SK-N-SH (cell line): ENCODE data around the gene P2RY13. TPM values are rescaled to one million over a fixed set of nuclear protein-coding genes. Genes with fewer than 3 reads are reported as not detected.
A peak's percentile ranks its signal among the peaks of the same experiment; 100 is the strongest.

Experiments used
- CTCF ChIA-PET: fragments of 300-600, 350-600 bp; formaldehyde crosslinking; extraction: SDS; loops from one replicate; lab custom pipeline; 2021; lab: Yijun Ruan, JAX
- POLR2A ChIA-PET: fragments of 350-600 bp; sonication (Branson Sonifier 250); formaldehyde crosslinking; extraction: SDS; loops from one replicate; lab custom pipeline; 2020; ENCODE audit warnings: antibody characterized with exemption, inconsistent platforms; lab: Yijun Ruan, JAX
- DNase-seq: peaks from one replicate; pipeline ENCODE4 v3.0.0; 2012
- H2AFZ ChIP-seq: fragments of 200-600 bp; sonication (generic); 2 replicates; pipeline ENCODE4 v1.8.1; 2016; ENCODE audit warnings: antibody characterized with exemption, mild to moderate bottlenecking, low read depth
- H3F3A ChIP-seq: fragments of 200-600 bp; sonication (generic); replicated peaks from 2 replicates; pipeline ENCODE3; 2016; ENCODE audit warnings: antibody characterized with exemption, mild to moderate bottlenecking; ENCODE audit not compliant: insufficient read depth
- H3K27ac ChIP-seq, 2 experiments: fragments of 200-500 bp in 1 of 2; fragments of 200-600 bp in 1 of 2; sonication (Bioruptor generic) in 1 of 2; sonication (generic), shearing (Covaris generic) in 1 of 2; 2 replicates each; pipeline versions ENCODE4 v1.5.1 to v1.6.1; 2014 to 2016; ENCODE audit warnings: low read depth in 2 of 2, inconsistent platforms in 1 of 2, low read length in 1 of 2, mild to moderate bottlenecking in 1 of 2, mixed read lengths in 1 of 2
- H3K27me3 ChIP-seq: fragments of 200-600 bp; sonication (generic), shearing (Covaris generic); 2 replicates; pipeline ENCODE4 v1.6.1; 2016; ENCODE audit warnings: mixed run types; ENCODE audit not compliant: insufficient read depth
- H3K36me3 ChIP-seq, 2 experiments: fragments of 200-500 bp in 1 of 2; fragments of 200-600 bp in 1 of 2; sonication (Bioruptor generic) in 1 of 2; sonication (generic) in 1 of 2; replicated peaks in 1 of 2; 2 replicates each; pipeline versions ENCODE3 to v1.5.1; 2014 to 2016; ENCODE audit warnings: low read length in 1 of 2, mild to moderate bottlenecking in 1 of 2; ENCODE audit not compliant: insufficient read depth in 2 of 2, control insufficient read depth in 1 of 2
- H3K4me1 ChIP-seq, 2 experiments: fragments of 200-500 bp in 1 of 2; fragments of 200-600 bp in 1 of 2; sonication (Bioruptor generic) in 1 of 2; sonication (generic), shearing (Covaris generic) in 1 of 2; 2 replicates each; pipeline versions ENCODE4 v1.5.1 to v1.6.1; 2014 to 2016; ENCODE audit warnings: low read depth in 1 of 2, low read length in 1 of 2, mixed run types in 1 of 2; ENCODE audit not compliant: insufficient read depth in 2 of 2, control insufficient read depth in 1 of 2
- H3K4me2 ChIP-seq: fragments of 200-600 bp; sonication (generic), shearing (Covaris generic); 2 replicates; pipeline ENCODE4 v1.6.1; 2017; ENCODE audit warnings: mixed run types
- H3K4me3 ChIP-seq, 2 experiments: fragments of 200-500 bp in 1 of 2; fragments of 200-600 bp in 1 of 2; sonication (Bioruptor generic) in 1 of 2; sonication (generic), shearing (Covaris generic) in 1 of 2; 2 replicates each; pipeline versions ENCODE4 v1.5.1 to v1.8.1; 2014 to 2016; ENCODE audit warnings: low read depth in 2 of 2, inconsistent platforms in 1 of 2, low read length in 1 of 2, mild to moderate bottlenecking in 1 of 2, mixed read lengths in 1 of 2, moderate library complexity in 1 of 2
- H3K79me2 ChIP-seq: fragments of 200-600 bp; sonication (generic); 2 replicates; pipeline ENCODE4 v1.8.1; 2017; ENCODE audit warnings: mild to moderate bottlenecking; ENCODE audit not compliant: insufficient read depth
- H3K9ac ChIP-seq: fragments of 200-600 bp; sonication (generic); 2 replicates; pipeline ENCODE4 v1.6.1; 2017; ENCODE audit warnings: mixed run types
- H3K9me2 ChIP-seq: fragments of 200-600 bp; sonication (generic); 2 replicates; pipeline ENCODE4 v1.6.1; 2017; ENCODE audit warnings: mixed run types
- H3K9me3 ChIP-seq: fragments of 200-600 bp; sonication (generic); 2 replicates; pipeline ENCODE4 v1.6.1; 2017; ENCODE audit warnings: mixed run types, mild to moderate bottlenecking, moderate library complexity
- H4K20me1 ChIP-seq: fragments of 200-600 bp; sonication (generic); 2 replicates; pipeline ENCODE4 v1.6.1; 2017; ENCODE audit warnings: mild to moderate bottlenecking, mixed run types; ENCODE audit not compliant: insufficient read depth
- CHD2 ChIP-seq: fragments of 150-350 bp; IDR thresholded peaks from 2 replicates; pipeline ENCODE4 v1.6.1; 2018; ENCODE audit warnings: low read length; ENCODE audit not compliant: partially characterized antibody
- EZH2phosphoT487 ChIP-seq: fragments of 200-600 bp; sonication (generic); IDR thresholded peaks from 2 replicates; pipeline ENCODE4 v1.6.1; 2017; ENCODE audit warnings: low read depth, mixed run types, mild to moderate bottlenecking, antibody characterized with exemption, moderate library complexity, borderline replicate concordance
- FOSL2 ChIP-seq: IDR thresholded peaks from 2 replicates; pipeline ENCODE4 v1.4.0; 2012; ENCODE audit warnings: low read depth, mild to moderate bottlenecking, moderate library complexity, borderline replicate concordance
- FOXJ3 ChIP-seq: sonication (generic); formaldehyde crosslinking; IDR thresholded peaks from 2 replicates; pipeline ENCODE4 v1.5.1; 2020; ENCODE audit warnings: mild to moderate bottlenecking, missing genetic modification reagents
- GATA2 ChIP-seq: sonication (generic); formaldehyde crosslinking; IDR thresholded peaks from 2 replicates; pipeline ENCODE4 v1.5.0; 2020; ENCODE audit warnings: mild to moderate bottlenecking, missing genetic modification reagents
- IRF3 ChIP-seq: fragments of 150-350 bp; IDR thresholded peaks from 2 replicates; pipeline ENCODE4 v1.6.1; 2016; ENCODE audit warnings: mild to moderate bottlenecking, low read depth, low read length
- MAX ChIP-seq: IDR thresholded peaks from 2 replicates; pipeline ENCODE4 v1.4.0; 2012; ENCODE audit warnings: low read depth
- MEF2A ChIP-seq: IDR thresholded peaks from 2 replicates; pipeline ENCODE4 v1.4.0; 2012; ENCODE audit warnings: low read depth, borderline replicate concordance
- MXI1 ChIP-seq: IDR thresholded peaks from 2 replicates; pipeline ENCODE4 v1.6.1; 2012; ENCODE audit warnings: mild to moderate bottlenecking, low read depth, low read length, improper control_type of control experiment
- NFIC ChIP-seq: IDR thresholded peaks from 2 replicates; pipeline ENCODE4 v1.4.0; 2012; ENCODE audit warnings: borderline replicate concordance
- PBX3 ChIP-seq: IDR thresholded peaks from 2 replicates; pipeline ENCODE4; 2012
- POLR2AphosphoS5 ChIP-seq: IDR thresholded peaks from 2 replicates; pipeline ENCODE4 v1.6.1; 2012; ENCODE audit warnings: low read depth, low read length
- RAD21 ChIP-seq: IDR thresholded peaks from 2 replicates; pipeline ENCODE4 v1.6.1; 2012; ENCODE audit warnings: mild to moderate bottlenecking, low read length
- RFX5 ChIP-seq: IDR thresholded peaks from 2 replicates; pipeline ENCODE4 v1.6.1; 2012; ENCODE audit warnings: mild to moderate bottlenecking, improper control_type of control experiment, low read length
- SIN3A ChIP-seq: IDR thresholded peaks from 2 replicates; pipeline ENCODE4 v1.6.1; 2012; ENCODE audit warnings: low read depth, mild to moderate bottlenecking, low read length, moderate library complexity, borderline replicate concordance
- SMC3 ChIP-seq: IDR thresholded peaks from 2 replicates; pipeline ENCODE4 v1.6.1; 2012; ENCODE audit warnings: low read depth, low read length, improper control_type of control experiment
- TAF1 ChIP-seq: IDR thresholded peaks from 2 replicates; pipeline ENCODE4 v1.6.1; 2012; ENCODE audit warnings: low read depth, mild to moderate bottlenecking, low read length, moderate library complexity, borderline replicate concordance
- TCF12 ChIP-seq: IDR thresholded peaks from 2 replicates; pipeline ENCODE4 v1.4.0; 2012
- TEAD4 ChIP-seq: IDR thresholded peaks from 2 replicates; pipeline ENCODE4 v1.4.0; 2012; ENCODE audit warnings: mild to moderate bottlenecking, borderline replicate concordance; ENCODE audit not compliant: insufficient read depth
- USF1 ChIP-seq: IDR thresholded peaks from 2 replicates; pipeline ENCODE4 v1.4.0; 2012; ENCODE audit warnings: low read depth, borderline replicate concordance
- WGBS: methylation state at CpG from one replicate; pipeline ENCODE4 v1.1.6; 2017; ENCODE audit warnings: low lambda C conversion rate; 5-methylcytosine and 5-hydroxymethylcytosine counted together
- polyA plus RNA-seq, 3 experiments: library from polyadenylated mRNA; depleted of rRNA; stranded (reverse); fragments of >200 nt; gene quantifications; 2 replicates each; pipeline ENCODE4 v1.2.3, GENCODE V29; 2012
- TF ChIP-seq, protein P1 (sequence below): fragments of 150-350 bp; IDR thresholded peaks from 2 replicates; pipeline ENCODE4 v1.6.1; 2017; ENCODE audit warnings: antibody characterized with exemption, low read length, low read depth, borderline replicate concordance
- TF ChIP-seq, protein P2 (sequence below): fragments of 200-600 bp; sonication (generic); IDR thresholded peaks from 2 replicates; pipeline ENCODE4 v1.6.1; 2017; ENCODE audit warnings: antibody characterized with exemption, mild to moderate bottlenecking, moderate library complexity

Gene P2RY13
- polyA plus RNA-seq, 1 of the 3 experiments (the other 2 are of a cell fraction) = not detected

DNA sequence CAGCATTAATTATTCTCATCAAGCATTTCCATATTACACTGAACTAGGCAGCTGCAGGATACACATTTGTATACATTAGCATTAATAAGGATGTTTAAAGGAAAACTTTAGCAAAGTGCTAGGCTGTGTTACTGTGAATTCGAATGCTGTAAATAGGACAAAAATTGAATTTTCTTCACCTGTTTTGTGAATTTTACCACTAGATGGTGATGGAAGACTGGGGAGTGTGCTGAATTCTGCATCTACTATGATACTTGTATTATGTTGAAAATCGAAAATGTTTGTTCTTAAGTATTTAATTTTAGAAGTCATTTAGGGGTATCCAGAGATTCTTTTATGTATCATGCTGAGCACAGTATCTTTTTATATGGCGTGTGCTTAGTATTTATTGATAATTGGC lies 38.7 kb downstream of the P2RY13 start:
- no peak for TF ChIP-seq NFIC
- no peak for TF ChIP-seq MXI1
- TF ChIP-seq GATA2 = no peak
- no peak for TF ChIP-seq EZH2phosphoT487
- TF ChIP-seq, protein P1, sequence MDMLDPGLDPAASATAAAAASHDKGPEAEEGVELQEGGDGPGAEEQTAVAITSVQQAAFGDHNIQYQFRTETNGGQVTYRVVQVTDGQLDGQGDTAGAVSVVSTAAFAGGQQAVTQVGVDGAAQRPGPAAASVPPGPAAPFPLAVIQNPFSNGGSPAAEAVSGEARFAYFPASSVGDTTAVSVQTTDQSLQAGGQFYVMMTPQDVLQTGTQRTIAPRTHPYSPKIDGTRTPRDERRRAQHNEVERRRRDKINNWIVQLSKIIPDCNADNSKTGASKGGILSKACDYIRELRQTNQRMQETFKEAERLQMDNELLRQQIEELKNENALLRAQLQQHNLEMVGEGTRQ = no peak
- no peak for TF ChIP-seq RFX5
- TF ChIP-seq USF1 = no peak
- no peak for TF ChIP-seq FOSL2
- TF ChIP-seq FOXJ3 (CRISPR knock-in tag) = no peak
- TF ChIP-seq SIN3A = no peak
- no peak for TF ChIP-seq TCF12
- peak; percentile 60 for TF ChIP-seq SMC3
- no peak for TF ChIP-seq TEAD4
- TF ChIP-seq, protein P2, sequence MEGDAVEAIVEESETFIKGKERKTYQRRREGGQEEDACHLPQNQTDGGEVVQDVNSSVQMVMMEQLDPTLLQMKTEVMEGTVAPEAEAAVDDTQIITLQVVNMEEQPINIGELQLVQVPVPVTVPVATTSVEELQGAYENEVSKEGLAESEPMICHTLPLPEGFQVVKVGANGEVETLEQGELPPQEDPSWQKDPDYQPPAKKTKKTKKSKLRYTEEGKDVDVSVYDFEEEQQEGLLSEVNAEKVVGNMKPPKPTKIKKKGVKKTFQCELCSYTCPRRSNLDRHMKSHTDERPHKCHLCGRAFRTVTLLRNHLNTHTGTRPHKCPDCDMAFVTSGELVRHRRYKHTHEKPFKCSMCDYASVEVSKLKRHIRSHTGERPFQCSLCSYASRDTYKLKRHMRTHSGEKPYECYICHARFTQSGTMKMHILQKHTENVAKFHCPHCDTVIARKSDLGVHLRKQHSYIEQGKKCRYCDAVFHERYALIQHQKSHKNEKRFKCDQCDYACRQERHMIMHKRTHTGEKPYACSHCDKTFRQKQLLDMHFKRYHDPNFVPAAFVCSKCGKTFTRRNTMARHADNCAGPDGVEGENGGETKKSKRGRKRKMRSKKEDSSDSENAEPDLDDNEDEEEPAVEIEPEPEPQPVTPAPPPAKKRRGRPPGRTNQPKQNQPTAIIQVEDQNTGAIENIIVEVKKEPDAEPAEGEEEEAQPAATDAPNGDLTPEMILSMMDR = peak; percentile 77
- no peak for TF ChIP-seq MAX
- TF ChIP-seq RAD21 = peak; percentile 76
- TF ChIP-seq CHD2 = no peak
- no peak for TF ChIP-seq PBX3
- TF ChIP-seq IRF3 = no peak
- no peak for TF ChIP-seq MEF2A
- no peak for TF ChIP-seq TAF1
- no peak for TF ChIP-seq POLR2AphosphoS5
- POLR2A ChIA-PET = no interaction called here
- Histone ChIP-seq H3K9me3 (no peaks in the 10 kb centered on the region), H3K27me3 (peaks cover 7% of the 10 kb centered on the region; the same call in 1 of the 2 replicates), H3K9me2 (no peaks in the 10 kb centered on the region), H3K27ac (no peak overlapping the region), H3F3A (no peaks in the 10 kb centered on the region), H3K9ac (no peak overlapping the region), H4K20me1 (no peaks in the 10 kb centered on the region), H3K4me1 (no peaks in the 10 kb centered on the region), H3K4me3 (no peak overlapping the region), H3K4me2 (no peak overlapping the region), H3K36me3 (no peaks in the 10 kb centered on the region), H2AFZ (no peak overlapping the region), H3K79me2 (no peaks in the 10 kb centered on the region)
- DNase-seq = peak; percentile 6
- CTCF ChIA-PET = interaction anchor here (1.4 to 2.7 kb wide), 2 partner anchors 14 to 122 kb away, joined by 5 to 13 read pairs; no protein-coding TSS in a partner anchor
- WGBS = 7% methylated on average over 3 of the region's 3 CpGs
